Mucosa of rectum (tissue), 2 donors: ENCODE results near the gene RAN.
"Not testable (repeated sequence)": the region's sequence is repeated elsewhere in the genome, so short reads cannot be mapped to it uniquely, and the experiment has no call there.

Experiments
- H3K27ac ChIP-seq, 2 donors: one replicate each; pipeline ENCODE4 v1.7.0; 2013; ENCODE audit warnings: inconsistent platforms in 2 of 2, low read depth in 2 of 2, low read length in 2 of 2
- H3K27me3 ChIP-seq, 2 donors: one replicate each; pipeline ENCODE4 v1.7.0; 2013; ENCODE audit warnings: low read length in 2 of 2; ENCODE audit not compliant: control insufficient read depth in 2 of 2, insufficient read depth in 2 of 2
- H3K36me3 ChIP-seq, 2 donors: one replicate each; pipeline ENCODE4 v1.7.0; 2013; ENCODE audit warnings: low read length in 2 of 2; ENCODE audit not compliant: control insufficient read depth in 2 of 2, insufficient read depth in 2 of 2
- H3K4me1 ChIP-seq, 2 donors: one replicate each; pipeline ENCODE4 v1.7.0; 2013; ENCODE audit warnings: low read length in 2 of 2, mild to moderate bottlenecking in 1 of 2; ENCODE audit not compliant: control insufficient read depth in 2 of 2, insufficient read depth in 2 of 2
- H3K4me3 ChIP-seq, 2 donors: one replicate each; pipeline ENCODE4 v1.7.0; 2013; ENCODE audit warnings: low read length in 2 of 2
- H3K9ac ChIP-seq, 2 donors: one replicate each; pipeline ENCODE4 v1.7.0; 2013; ENCODE audit warnings: low read length in 2 of 2, low read depth in 1 of 2, mild to moderate bottlenecking in 1 of 2
- H3K9me3 ChIP-seq, 2 donors: one replicate each; pipeline ENCODE4 v1.7.0; 2013; ENCODE audit warnings: low read length in 2 of 2; ENCODE audit not compliant: control insufficient read depth in 2 of 2
- donor health status: healthy.
- donor health status: Normal muscosa, but diverticular disease.

RAN gene

GRCh38 chr12:130904936-130905455 lies 33.1 kb downstream of the RAN start:
- H3K4me1 ChIP-seq, H3K4me3 ChIP-seq, H3K36me3 ChIP-seq, H3K9me3 ChIP-seq, H3K9ac ChIP-seq, H3K27me3 ChIP-seq, H3K27ac ChIP-seq: not testable (repeated sequence)

GRCh38 chr12:130909111-130909510 lies 37.2 kb downstream of the RAN start:
- Histone ChIP-seq H3K9me3 (no peaks in the 10 kb centered on the region), H3K9ac (no peak overlapping the region), H3K4me1 (no peaks in the 10 kb centered on the region), H3K4me3 (no peak overlapping the region), H3K27me3 (no peaks in the 10 kb centered on the region), H3K36me3 (no peaks in the 10 kb centered on the region), H3K27ac (no peak overlapping the region)

GRCh38 chr12:130911193-130911592 lies 39.3 kb downstream of the RAN start:
- H3K9me3 ChIP-seq: no peaks in the 10 kb centered on the region
- no peaks in the 10 kb centered on the region for H3K36me3 ChIP-seq
- H3K9ac ChIP-seq: no peak overlapping the region
- H3K27me3 ChIP-seq: peaks cover 0 to 5% of the 10 kb centered on the region in 2 donors
- H3K27ac ChIP-seq: no peak overlapping the region
- no peak overlapping the region for H3K4me3 ChIP-seq
- no peaks in the 10 kb centered on the region for H3K4me1 ChIP-seq

GRCh38 chr12:130911933-130912332 lies 40.1 kb downstream of the RAN start:
- Histone ChIP-seq H3K36me3 (no peaks in the 10 kb centered on the region), H3K9me3 (no peaks in the 10 kb centered on the region), H3K9ac (no peak overlapping the region), H3K4me3 (no peak overlapping the region), H3K27ac (no peak overlapping the region), H3K4me1 (no peaks in the 10 kb centered on the region), H3K27me3 (peaks cover 5 to 6% of the 10 kb centered on the region in 2 donors)

- H3K27me3 ChIP-seq: peaks cover 9 to 10% of the 10 kb centered on the region in 2 donors
- no peak overlapping the region for H3K27ac ChIP-seq
- no peaks in the 10 kb centered on the region for H3K9me3 ChIP-seq
- peak overlapping the region in 1 of 2 donors; percentile 17 for H3K4me3 ChIP-seq
- no peaks in the 10 kb centered on the region for H3K36me3 ChIP-seq
- no peak overlapping the region for H3K9ac ChIP-seq
- no peaks in the 10 kb centered on the region for H3K4me1 ChIP-seq
These were observed 44.5 kb downstream of the RAN start for GRCh38 chr12:130916241-130916911.

- H3K9me3 ChIP-seq: no peaks in the 10 kb centered on the region
- peaks cover 9 to 10% of the 10 kb centered on the region in 2 donors for H3K27me3 ChIP-seq
- H3K9ac ChIP-seq: no peak overlapping the region
- no peaks in the 10 kb centered on the region for H3K4me1 ChIP-seq
- H3K36me3 ChIP-seq: no peaks in the 10 kb centered on the region
- no peak overlapping the region for H3K27ac ChIP-seq
- no peak overlapping the region for H3K4me3 ChIP-seq
These were observed 45.7 kb downstream of the RAN start for GRCh38 chr12:130917607-130918006.

- no peaks in the 10 kb centered on the region for H3K4me1 ChIP-seq
- H3K27me3 ChIP-seq: peaks cover 9 to 10% of the 10 kb centered on the region in 2 donors
- H3K9me3 ChIP-seq: no peaks in the 10 kb centered on the region
- H3K36me3 ChIP-seq: no peaks in the 10 kb centered on the region
- no peak overlapping the region for H3K27ac ChIP-seq
- no peak overlapping the region for H3K9ac ChIP-seq
- no peak overlapping the region for H3K4me3 ChIP-seq
These were observed 47.2 kb downstream of the RAN start for GRCh38 chr12:130919086-130919485.

- H3K27me3 ChIP-seq: peaks cover 9 to 10% of the 10 kb centered on the region in 2 donors
- no peak overlapping the region for H3K9ac ChIP-seq
- no peaks in the 10 kb centered on the region for H3K4me1 ChIP-seq
- H3K4me3 ChIP-seq: no peak overlapping the region
- no peaks in the 10 kb centered on the region for H3K9me3 ChIP-seq
- H3K27ac ChIP-seq: peak overlapping the region; percentile 5 to 11
- no peaks in the 10 kb centered on the region for H3K36me3 ChIP-seq
These were observed 48.3 kb downstream of the RAN start for GRCh38 chr12:130920119-130920703.

- Histone ChIP-seq H3K4me1 (no peaks in the 10 kb centered on the region), H3K27ac (peak overlapping the region in 1 of 2 donors; percentile 2), H3K36me3 (no peaks in the 10 kb centered on the region), H3K4me3 (no peak overlapping the region), H3K9me3 (no peaks in the 10 kb centered on the region), H3K27me3 (peaks cover 9% of the 10 kb centered on the region in 2 donors), H3K9ac (no peak overlapping the region)
These were observed 49.0 kb downstream of the RAN start for GRCh38 chr12:130920723-130921381.

GRCh38 chr12:130922511-130922953 lies 50.7 kb downstream of the RAN start:
- Histone ChIP-seq H3K4me1 (no peaks in the 10 kb centered on the region), H3K27me3 (peaks cover 2 to 3% of the 10 kb centered on the region in 2 donors), H3K9ac (no peak overlapping the region), H3K27ac (no peak overlapping the region), H3K9me3 (no peaks in the 10 kb centered on the region), H3K4me3 (no peak overlapping the region), H3K36me3 (no peaks in the 10 kb centered on the region)
